AG04450 (cell line): Measurements from ENCODE around the gene SKP1. TPM values are rescaled to one million over a fixed set of nuclear protein-coding genes. Genes with fewer than 3 reads are reported as not detected.

Experiments used
- CTCF ChIA-PET: fragments of 300-600, 350-600 bp; formaldehyde crosslinking; extraction: SDS; loops from one replicate; lab custom pipeline; 2022; ENCODE audit warnings: antibody characterized with exemption, inconsistent platforms; lab: Charles Lee
- POLR2A ChIA-PET: fragments of 350-600 bp; formaldehyde crosslinking; extraction: SDS; loops from one replicate; lab custom pipeline; 2021; ENCODE audit warnings: antibody characterized with exemption, inconsistent platforms; lab: Yijun Ruan, JAX
- DNase-seq: peaks from one replicate; pipeline ENCODE4 v3.0.0-alpha.2; 2011; ENCODE audit warnings: low read depth, low spot score
- H3K27ac ChIP-seq: one replicate; pipeline ENCODE4 v1.5.1; 2012; ENCODE audit warnings: low read depth, low read length, control low read depth
- H3K27me3 ChIP-seq: one replicate; pipeline ENCODE4 v1.6.0; 2012; ENCODE audit warnings: low read length; ENCODE audit not compliant: control insufficient read depth, insufficient read depth
- H3K4me3 ChIP-seq: 2 replicates; pipeline ENCODE4 v1.5.1; 2011; ENCODE audit warnings: mild to moderate bottlenecking, low read depth, low read length, control low read depth
- H3K9me3 ChIP-seq: 2 replicates; pipeline ENCODE4 v1.5.1; 2012; ENCODE audit warnings: low read length; ENCODE audit not compliant: control insufficient read depth, insufficient read depth
- polyA plus RNA-seq: library from polyadenylated mRNA; depleted of rRNA; stranded (reverse); fragments of >200 nt; gene quantifications from 2 replicates; pipeline ENCODE4 v1.2.3, GENCODE V29; 2011
- TF ChIP-seq, protein P1 (sequence below): IDR thresholded peaks from 2 replicates; pipeline ENCODE4 v1.5.1; 2011; ENCODE audit warnings: low read depth, low read length, control low read depth, inconsistent platforms

Gene SKP1
- polyA plus RNA-seq, 1 experiment: 1,036 TPM

DNA sequence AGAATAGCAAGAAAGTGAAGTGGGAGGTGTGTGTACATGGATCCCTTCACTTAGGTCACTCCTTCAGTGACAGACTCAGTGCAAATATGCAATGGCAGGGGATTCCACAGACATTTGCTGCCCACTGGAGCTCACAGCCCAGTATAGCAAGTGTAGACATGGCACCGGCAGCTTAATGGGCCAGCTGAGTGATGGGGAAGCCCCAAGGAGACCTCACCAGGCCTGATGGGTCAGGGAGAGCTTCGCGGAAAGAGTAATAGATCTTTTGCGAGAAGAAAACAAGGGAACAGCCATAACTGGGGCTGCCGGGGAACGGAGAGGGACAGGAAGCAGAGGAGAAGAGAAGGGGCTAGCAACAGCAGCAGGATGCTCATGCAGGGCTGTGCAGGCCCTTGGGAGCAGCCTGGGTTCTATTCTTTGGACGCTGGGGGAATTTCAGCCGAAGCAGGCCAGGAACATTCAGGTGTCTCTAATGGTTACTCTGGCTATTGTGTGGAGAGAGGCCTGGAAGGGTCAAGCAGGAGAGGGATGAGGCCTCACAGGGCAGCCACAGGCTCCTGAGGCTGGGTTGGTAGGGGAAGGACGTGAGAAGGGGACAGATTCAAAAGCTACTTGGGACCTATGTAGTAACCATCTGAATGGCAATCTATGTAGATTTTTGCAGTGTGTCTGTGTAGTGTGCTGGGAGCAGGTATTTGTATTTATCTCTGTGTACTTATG lies 35.3 kb downstream of the SKP1 start:
- ChIA-PET POLR2A (interaction anchor here (0.5 kb wide), 1 partner anchor 383 kb away, joined by 3 read pairs; no protein-coding TSS in a partner anchor), CTCF (interaction anchor here (0.8 to 20.0 kb wide), 14 partner anchors 9 to 148 kb away, joined by 3 to 458 read pairs (median 10); no protein-coding TSS in a partner anchor)
- no peaks in the 10 kb centered on the region for H3K27me3 ChIP-seq
- H3K27ac ChIP-seq: no peak overlapping the region
- no peak for DNase-seq
- TF ChIP-seq, protein P1, sequence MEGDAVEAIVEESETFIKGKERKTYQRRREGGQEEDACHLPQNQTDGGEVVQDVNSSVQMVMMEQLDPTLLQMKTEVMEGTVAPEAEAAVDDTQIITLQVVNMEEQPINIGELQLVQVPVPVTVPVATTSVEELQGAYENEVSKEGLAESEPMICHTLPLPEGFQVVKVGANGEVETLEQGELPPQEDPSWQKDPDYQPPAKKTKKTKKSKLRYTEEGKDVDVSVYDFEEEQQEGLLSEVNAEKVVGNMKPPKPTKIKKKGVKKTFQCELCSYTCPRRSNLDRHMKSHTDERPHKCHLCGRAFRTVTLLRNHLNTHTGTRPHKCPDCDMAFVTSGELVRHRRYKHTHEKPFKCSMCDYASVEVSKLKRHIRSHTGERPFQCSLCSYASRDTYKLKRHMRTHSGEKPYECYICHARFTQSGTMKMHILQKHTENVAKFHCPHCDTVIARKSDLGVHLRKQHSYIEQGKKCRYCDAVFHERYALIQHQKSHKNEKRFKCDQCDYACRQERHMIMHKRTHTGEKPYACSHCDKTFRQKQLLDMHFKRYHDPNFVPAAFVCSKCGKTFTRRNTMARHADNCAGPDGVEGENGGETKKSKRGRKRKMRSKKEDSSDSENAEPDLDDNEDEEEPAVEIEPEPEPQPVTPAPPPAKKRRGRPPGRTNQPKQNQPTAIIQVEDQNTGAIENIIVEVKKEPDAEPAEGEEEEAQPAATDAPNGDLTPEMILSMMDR: no peak
- no peak overlapping the region for H3K4me3 ChIP-seq
- H3K9me3 ChIP-seq: no peaks in the 10 kb centered on the region

DNA sequence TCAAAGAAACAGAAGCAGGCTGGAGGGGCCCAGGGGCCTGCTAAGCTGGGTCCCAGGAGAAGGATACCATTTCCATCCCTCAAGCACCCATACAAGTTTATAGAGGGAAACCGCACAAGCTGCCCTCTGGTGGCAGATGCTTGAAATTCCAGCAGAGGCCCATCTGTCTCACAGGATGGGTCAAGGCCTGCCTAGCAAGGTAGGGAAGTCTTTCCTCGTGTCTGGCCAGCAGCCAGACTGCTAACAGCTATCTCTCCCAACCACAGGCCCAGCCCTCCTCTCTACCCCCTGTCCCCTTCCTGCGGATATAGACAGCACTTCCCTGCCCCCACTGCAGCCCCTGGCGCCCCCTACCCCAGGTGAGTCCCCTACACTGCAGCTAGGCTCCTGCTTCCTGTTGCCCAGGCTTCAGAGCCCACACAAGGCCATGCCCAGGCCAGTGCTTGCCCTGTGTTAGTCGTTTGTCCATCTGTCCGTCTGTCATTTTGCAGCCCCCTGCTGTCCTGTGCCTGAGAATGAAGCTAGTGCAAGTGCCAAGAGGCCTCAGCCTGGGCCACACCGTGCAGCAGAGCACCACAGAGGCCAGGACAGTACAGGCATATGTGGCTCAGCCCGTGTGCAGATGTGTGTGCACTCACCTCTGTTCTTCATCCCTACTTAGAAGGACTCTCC lies 36.1 kb downstream of the SKP1 start:
- no peaks in the 10 kb centered on the region for H3K9me3 ChIP-seq
- ChIA-PET CTCF (interaction anchor here (0.6 to 20.0 kb wide), 24 partner anchors 10 to 235 kb away, joined by 3 to 458 read pairs (median 4); no protein-coding TSS in a partner anchor), POLR2A (interaction anchor here (0.6 to 1.0 kb wide), 3 partner anchors 9 to 55 kb away, joined by 4 to 6 read pairs (median 4); partner anchors contain the start of gene SKP1)
- TF ChIP-seq, protein P1: peak; percentile 87
- no peaks in the 10 kb centered on the region for H3K27me3 ChIP-seq
- H3K27ac ChIP-seq: no peak overlapping the region
- DNase-seq: peak; percentile 41
- H3K4me3 ChIP-seq: no peak overlapping the region

DNA sequence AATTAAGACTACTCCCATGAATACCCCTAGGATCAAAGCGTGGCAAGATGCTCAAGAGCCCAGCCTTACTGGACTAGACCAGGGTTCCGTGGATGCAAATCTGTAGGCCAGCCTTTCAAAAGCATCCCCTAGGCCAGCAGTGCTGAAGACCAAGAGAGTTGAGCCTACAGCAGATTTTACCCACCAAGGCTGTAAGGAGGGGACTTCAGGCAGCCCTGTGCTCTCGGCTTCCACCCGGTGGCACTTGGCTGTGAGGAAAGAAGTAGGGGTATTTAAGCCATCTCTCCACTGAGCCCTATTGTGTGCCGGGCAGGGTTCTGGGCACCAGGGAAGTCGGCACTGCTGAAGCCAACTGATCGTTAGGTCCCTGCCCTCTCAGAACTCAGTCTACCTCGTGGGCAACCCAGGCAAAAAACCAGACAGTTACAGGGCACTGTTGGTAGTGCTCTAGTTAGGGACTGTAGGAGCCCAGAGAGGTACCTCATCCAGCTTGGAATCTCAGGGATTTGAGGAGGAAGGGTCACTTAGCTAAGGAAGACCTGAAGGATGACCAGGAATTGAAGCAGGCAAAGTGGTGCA lies 36.8 kb downstream of the SKP1 start:
- H3K9me3 ChIP-seq: no peaks in the 10 kb centered on the region
- POLR2A ChIA-PET: interaction anchor here (0.6 to 1.0 kb wide), 2 partner anchors 37 to 54 kb away, joined by 4 to 6 read pairs; partner anchors contain the start of gene SKP1
- no peaks in the 10 kb centered on the region for H3K27me3 ChIP-seq
- CTCF ChIA-PET: interaction anchor here (0.6 to 20.0 kb wide), 22 partner anchors 8 to 236 kb away, joined by 3 to 458 read pairs (median 5); no protein-coding TSS in a partner anchor
- H3K4me3 ChIP-seq: no peak overlapping the region
- TF ChIP-seq, protein P1: no peak
- DNase-seq: no peak
- no peak overlapping the region for H3K27ac ChIP-seq

DNA sequence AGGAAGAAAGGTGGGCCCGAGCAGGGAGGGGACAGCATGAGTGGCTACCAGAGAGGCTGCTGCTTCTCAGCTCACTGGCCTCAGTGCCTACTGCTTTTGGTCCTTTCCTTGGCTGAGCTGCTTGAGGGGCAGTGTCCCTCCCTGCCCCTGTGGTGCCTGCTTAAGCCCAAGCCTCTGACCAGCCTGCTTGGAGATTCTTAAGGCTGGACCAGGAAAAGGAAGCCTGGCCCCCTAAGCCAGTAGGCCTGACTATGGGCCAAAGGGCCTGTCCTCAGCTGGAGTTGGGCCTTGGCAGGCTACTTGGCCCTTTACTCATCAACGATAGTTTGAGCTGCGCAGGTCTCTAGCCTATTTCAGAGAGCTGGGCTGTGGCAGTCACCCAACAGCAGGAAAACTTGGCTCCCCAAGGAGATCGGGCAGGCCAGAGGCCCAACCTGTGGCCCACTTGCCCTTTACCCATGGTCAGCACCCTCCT lies 37.3 kb downstream of the SKP1 start:
- CTCF ChIA-PET: interaction anchor here (1.1 to 20.0 kb wide), 9 partner anchors 8 to 113 kb away, joined by 3 to 458 read pairs (median 13); no protein-coding TSS in a partner anchor
- Histone ChIP-seq H3K27me3 (no peaks in the 10 kb centered on the region), H3K27ac (no peak overlapping the region), H3K9me3 (no peaks in the 10 kb centered on the region), H3K4me3 (no peak overlapping the region)
- DNase-seq: no peak
- TF ChIP-seq, protein P1: no peak
- POLR2A ChIA-PET: interaction anchor here (1.2 to 2.1 kb wide), 2 partner anchors 14 to 100 kb away, joined by 3 to 5 read pairs; no protein-coding TSS in a partner anchor
